ENCODE measurements around the gene AIPL1. TPM values are rescaled to one million over a fixed set of nuclear protein-coding genes. Genes with fewer than 3 reads are reported as not detected.

Gene AIPL1
- total RNA-seq, 1 experiment from 2014 or later = not detected

- no TSS peak for BruUV-seq (replicated peaks)
- ChIA-PET POLR2A (no interaction called here), CTCF (no interaction called here)
Observed at GRCh38 chr17:6415616-6416015, 19.3 kb downstream of the AIPL1 start.

GRCh38 chr17:6413065-6413464 is 21.9 kb downstream of the AIPL1 start:
- Histone ChIP-seq H3K9me3 (ENCODE audit: control insufficient read depth, insufficient read depth, low read depth, low read length) (no peaks in the 10 kb centered on the region), H3K27me3 (ENCODE audit: control insufficient read depth, insufficient read depth, low read length) (no peaks in the 10 kb centered on the region), H3K36me3 (ENCODE audit: control insufficient read depth, insufficient read depth, low read length) (no peaks in the 10 kb centered on the region), H3K4me3 (ENCODE audit: low read depth in 2 of 2, low read length in 2 of 2) (no peak overlapping the region), H3K4me1 (ENCODE audit: control insufficient read depth, insufficient read depth, low read length) (no peaks in the 10 kb centered on the region), H3K27ac (ENCODE audit: low read length) (no peak overlapping the region)
- intact Hi-C loops (cut with micrococcal nuclease; ENCODE audit: unreplicated experiment) = no loop called here
- CTCF ChIA-PET = interaction anchor here (0.6 kb wide), 1 partner anchor 821 kb away, joined by 3 read pairs; no protein-coding TSS in a partner anchor
- in situ Hi-C loops (cut with HindIII; ENCODE audit: low pct_unique_long_range_greater_than_20kb, low sequenced_read_pairs) = no loop called here
- POLR2A ChIA-PET = no interaction called here
- peak; percentile 80 for ATAC-seq
- no TSS peak for BruUV-seq (replicated peaks)
- no peak for TF ChIP-seq REST (IDR thresholded peaks at IDR 0.05; ENCODE audit: insufficient read depth in 1 of 2, low read depth in 2 of 2, low read length in 1 of 2)
- peak; percentile 73 for TF ChIP-seq CTCF (IDR thresholded peaks at IDR 0.05)
- peak; percentile 27 for DNase-seq (ENCODE audit: low read depth, low spot score)

More at GRCh38 chr17:6415616-6416015, 19.3 kb downstream of the AIPL1 start:
- H3K36me3 ChIP-seq (ENCODE audit: control insufficient read depth, insufficient read depth, low read length) = no peaks in the 10 kb centered on the region
- TF ChIP-seq REST (IDR thresholded peaks at IDR 0.05; ENCODE audit: insufficient read depth in 1 of 2, low read depth in 2 of 2, low read length in 1 of 2) = no peak
- TF ChIP-seq SIN3A (IDR thresholded peaks at IDR 0.05; ENCODE audit: borderline replicate concordance, insufficient read depth, low read depth, low read length) = no peak
- no peak for TF ChIP-seq TCF7L2 (IDR thresholded peaks at IDR 0.05; ENCODE audit: low read depth, low read length)
- no peak for TF ChIP-seq POLR2AphosphoS5 (IDR thresholded peaks at IDR 0.05; ENCODE audit: low read depth, low read length)
- no peak for TF ChIP-seq CTCF (IDR thresholded peaks at IDR 0.05)
- ATAC-seq (no peak), DNase-seq (ENCODE audit: low read depth, low spot score) (no peak)
- H3K27ac ChIP-seq (ENCODE audit: low read length) = no peak overlapping the region
- intact Hi-C loops (cut with micrococcal nuclease; ENCODE audit: unreplicated experiment) = no loop called here
- H3K4me3 ChIP-seq (ENCODE audit: low read depth in 2 of 2, low read length in 2 of 2) = no peak overlapping the region
- no peaks in the 10 kb centered on the region for H3K9me3 ChIP-seq (ENCODE audit: control insufficient read depth, insufficient read depth, low read depth, low read length)
- in situ Hi-C loops (cut with HindIII; ENCODE audit: low pct_unique_long_range_greater_than_20kb, low sequenced_read_pairs) = no loop called here
- no peaks in the 10 kb centered on the region for H3K27me3 ChIP-seq (ENCODE audit: control insufficient read depth, insufficient read depth, low read length)
- H3K4me1 ChIP-seq (ENCODE audit: control insufficient read depth, insufficient read depth, low read length) = no peaks in the 10 kb centered on the region
